ENCODE data around the gene TAS1R1.

The TAS1R1 gene

DNA sequence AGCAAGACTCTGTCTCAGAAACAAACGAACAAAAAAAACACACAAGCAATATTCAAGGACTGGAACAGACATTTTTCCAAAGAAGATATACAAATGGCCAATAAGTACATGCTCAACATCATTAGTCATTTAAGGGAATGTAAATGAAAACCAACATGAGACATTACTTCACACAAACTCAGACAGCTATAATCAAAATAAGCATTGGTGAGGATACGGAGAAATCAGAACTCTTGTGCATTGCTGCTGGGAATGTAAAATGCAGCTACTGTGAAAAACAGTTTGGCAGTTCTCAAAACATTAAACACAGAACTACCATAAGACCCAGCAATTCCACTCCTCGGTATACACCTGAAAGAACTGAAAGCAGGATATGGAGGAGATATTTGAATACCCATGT is 16.2 kb upstream of the TAS1R1 start:
- no peak overlapping the region for H3K4me3 ChIP-seq (ENCODE audit: low read length)
- no peaks in the 10 kb centered on the region for H3K79me2 ChIP-seq (ENCODE audit: control insufficient read depth, insufficient read depth, low read length)
- H4K8ac ChIP-seq (ENCODE audit: low read depth, low read length) = no peak overlapping the region
- no peaks in the 10 kb centered on the region for H3K4me1 ChIP-seq (ENCODE audit: control insufficient read depth, low read depth, low read length)
- no CpG with 5 or more reads among the region's 3 CpGs for WGBS (ENCODE audit: extremely low coverage, insufficient coverage, low lambda C conversion rate)
- no peak overlapping the region for H2AK5ac ChIP-seq (ENCODE audit: low read length)
- H2BK5ac ChIP-seq (ENCODE audit: low read length) = no peak overlapping the region
- H3K9ac ChIP-seq (ENCODE audit: low read length) = no peak overlapping the region
- H3K36me3 ChIP-seq (ENCODE audit: control insufficient read depth, insufficient read depth, low read length) = peaks cover 5% of the 10 kb centered on the region
- H4K5ac ChIP-seq (ENCODE audit: low read length) = no peak overlapping the region
- no peak overlapping the region for H3K27ac ChIP-seq (ENCODE audit: low read depth, low read length)
- no peak overlapping the region for H3K4me2 ChIP-seq (ENCODE audit: low read length)
- H3K18ac ChIP-seq (ENCODE audit: low read length) = no peak overlapping the region
- no peak overlapping the region for H2BK15ac ChIP-seq (replicated peaks; ENCODE audit: low read depth)
- no peak for DNase-seq
- no peak overlapping the region for H3K23ac ChIP-seq (ENCODE audit: low read length)
- no peak overlapping the region for H3K56ac ChIP-seq (ENCODE audit: low read length)
- no peak overlapping the region for H3K4ac ChIP-seq (ENCODE audit: low read depth, low read length)
- H2BK120ac ChIP-seq (ENCODE audit: low read depth, low read length) = no peak overlapping the region
- H3K79me1 ChIP-seq (ENCODE audit: low read length) = peaks cover 1% of the 10 kb centered on the region
- no peaks in the 10 kb centered on the region for H3K27me3 ChIP-seq (ENCODE audit: insufficient read depth, low read length, poor library complexity)

DNA sequence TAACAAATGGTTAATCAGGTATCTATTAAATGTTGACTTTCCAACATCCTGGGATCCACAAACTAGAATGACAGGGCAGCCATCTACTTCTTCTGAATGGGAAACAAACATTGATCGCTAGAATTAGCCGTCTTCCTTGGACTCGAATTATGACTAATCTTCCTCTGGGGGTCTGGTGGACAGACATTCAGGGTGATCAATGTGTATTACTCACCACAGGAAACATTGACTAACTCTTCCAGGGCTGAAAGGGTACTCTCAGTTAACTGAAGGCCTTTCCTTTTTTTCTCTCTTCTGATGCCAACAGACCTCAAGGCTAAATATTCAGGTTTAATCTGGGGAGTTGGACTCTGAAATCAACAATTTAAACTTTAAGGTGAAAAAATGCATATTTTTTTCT is 10.3 kb upstream of the TAS1R1 start:
- H3K9ac ChIP-seq (ENCODE audit: low read length) = no peak overlapping the region
- H2BK120ac ChIP-seq (ENCODE audit: low read depth, low read length) = no peak overlapping the region
- no peak overlapping the region for H3K4ac ChIP-seq (ENCODE audit: low read depth, low read length)
- no peaks in the 10 kb centered on the region for H3K4me1 ChIP-seq (ENCODE audit: control insufficient read depth, low read depth, low read length)
- peaks cover 2% of the 10 kb centered on the region for H3K79me1 ChIP-seq (ENCODE audit: low read length)
- H3K56ac ChIP-seq (ENCODE audit: low read length) = no peak overlapping the region
- peaks cover 1% of the 10 kb centered on the region for H3K79me2 ChIP-seq (ENCODE audit: control insufficient read depth, insufficient read depth, low read length)
- H3K23ac ChIP-seq (ENCODE audit: low read length) = no peak overlapping the region
- no peak overlapping the region for H4K5ac ChIP-seq (ENCODE audit: low read length)
- H3K27me3 ChIP-seq (ENCODE audit: insufficient read depth, low read length, poor library complexity) = no peaks in the 10 kb centered on the region
- H4K8ac ChIP-seq (ENCODE audit: low read depth, low read length) = no peak overlapping the region
- no peak for DNase-seq
- no peak overlapping the region for H3K18ac ChIP-seq (ENCODE audit: low read length)
- no peak overlapping the region for H3K4me2 ChIP-seq (ENCODE audit: low read length)
- H3K27ac ChIP-seq (ENCODE audit: low read depth, low read length) = no peak overlapping the region
- no peak overlapping the region for H3K4me3 ChIP-seq (ENCODE audit: low read length)
- H3K36me3 ChIP-seq (ENCODE audit: control insufficient read depth, insufficient read depth, low read length) = peaks cover 20% of the 10 kb centered on the region
- WGBS (ENCODE audit: extremely low coverage, insufficient coverage, low lambda C conversion rate) = no CpG with 5 or more reads among the region's 3 CpGs
- H2BK5ac ChIP-seq (ENCODE audit: low read length) = no peak overlapping the region
- H2BK15ac ChIP-seq (replicated peaks; ENCODE audit: low read depth) = no peak overlapping the region
- H2AK5ac ChIP-seq (ENCODE audit: low read length) = no peak overlapping the region

DNA sequence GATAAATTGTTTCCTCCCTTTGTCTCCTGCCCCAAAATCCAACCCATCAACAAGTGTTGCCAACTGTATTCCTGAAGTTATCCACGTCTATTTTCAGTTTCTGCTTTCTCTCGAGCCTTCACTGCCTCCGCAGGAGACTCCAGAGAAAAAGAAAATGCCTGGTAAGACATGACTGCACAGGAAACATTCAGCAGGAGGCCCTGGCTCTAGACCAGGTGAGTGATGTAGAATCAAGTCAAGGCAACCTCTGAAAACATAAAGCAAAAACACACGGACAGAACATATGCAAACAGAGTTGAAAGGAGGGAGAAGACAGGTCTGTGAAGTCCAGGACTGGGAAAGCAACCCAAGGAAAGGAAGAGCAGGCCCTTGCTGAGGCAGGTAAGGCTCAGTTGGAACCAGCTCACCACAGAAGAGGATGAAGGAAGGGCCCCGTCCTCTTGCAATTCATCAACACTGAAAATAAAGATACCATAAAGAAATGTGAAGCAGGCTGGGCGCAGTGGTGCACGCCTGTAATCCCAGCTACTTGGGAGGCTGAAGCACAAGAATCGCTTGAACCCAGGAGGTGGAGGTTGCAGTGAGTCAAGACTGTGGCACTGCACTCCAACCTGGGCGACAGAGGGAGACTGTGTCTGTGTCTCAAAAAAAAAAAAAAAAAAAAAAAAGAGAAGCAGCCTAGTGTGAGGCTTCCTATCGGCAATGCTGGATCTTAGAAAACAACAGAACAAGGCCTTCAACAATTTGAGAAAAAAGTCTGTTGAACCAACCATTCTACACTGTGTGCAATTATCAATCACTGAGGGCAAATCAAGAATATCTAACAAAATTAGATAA is 9.6 kb upstream of the TAS1R1 start:
- no peak overlapping the region for H3K56ac ChIP-seq (ENCODE audit: low read length)
- H2AK5ac ChIP-seq (ENCODE audit: low read length) = no peak overlapping the region
- no peak overlapping the region for H3K18ac ChIP-seq (ENCODE audit: low read length)
- H3K4me2 ChIP-seq (ENCODE audit: low read length) = no peak overlapping the region
- H3K79me2 ChIP-seq (ENCODE audit: control insufficient read depth, insufficient read depth, low read length) = peaks cover 1% of the 10 kb centered on the region
- no peak overlapping the region for H2BK120ac ChIP-seq (ENCODE audit: low read depth, low read length)
- no peak overlapping the region for H3K9ac ChIP-seq (ENCODE audit: low read length)
- H3K79me1 ChIP-seq (ENCODE audit: low read length) = peaks cover 2% of the 10 kb centered on the region
- no peak overlapping the region for H2BK15ac ChIP-seq (replicated peaks; ENCODE audit: low read depth)
- H3K36me3 ChIP-seq (ENCODE audit: control insufficient read depth, insufficient read depth, low read length) = peaks cover 20% of the 10 kb centered on the region
- no peak overlapping the region for H3K4me3 ChIP-seq (ENCODE audit: low read length)
- DNase-seq = no peak
- no peak overlapping the region for H3K27ac ChIP-seq (ENCODE audit: low read depth, low read length)
- H3K23ac ChIP-seq (ENCODE audit: low read length) = no peak overlapping the region
- no CpG with 5 or more reads among the region's 10 CpGs for WGBS (ENCODE audit: extremely low coverage, insufficient coverage, low lambda C conversion rate)
- no peaks in the 10 kb centered on the region for H3K4me1 ChIP-seq (ENCODE audit: control insufficient read depth, low read depth, low read length)
- no peak overlapping the region for H4K5ac ChIP-seq (ENCODE audit: low read length)
- H3K27me3 ChIP-seq (ENCODE audit: insufficient read depth, low read length, poor library complexity) = no peaks in the 10 kb centered on the region
- H3K4ac ChIP-seq (ENCODE audit: low read depth, low read length) = no peak overlapping the region
- H4K8ac ChIP-seq (ENCODE audit: low read depth, low read length) = no peak overlapping the region
- H2BK5ac ChIP-seq (ENCODE audit: low read length) = no peak overlapping the region

DNA sequence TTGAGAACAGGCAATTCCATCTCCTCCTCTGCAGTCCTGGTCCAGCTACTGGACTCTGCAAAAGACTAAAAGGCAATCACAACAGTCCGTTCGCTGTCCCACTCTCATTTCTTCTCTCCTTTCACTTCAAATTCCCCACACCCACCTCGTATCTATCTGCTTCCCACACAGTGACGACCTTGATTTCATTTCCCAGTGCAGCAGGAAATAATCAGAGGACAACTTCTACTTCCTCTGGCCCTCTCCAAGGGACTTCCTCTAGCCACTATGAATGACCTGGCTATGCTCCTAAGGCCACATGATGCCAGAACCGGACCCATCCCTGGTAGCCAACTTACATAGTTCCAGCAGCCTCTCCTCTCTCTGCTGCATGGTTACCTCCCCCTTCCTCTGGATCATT is 8.8 kb upstream of the TAS1R1 start:
- Histone ChIP-seq H2BK15ac (replicated peaks; ENCODE audit: low read depth) (no peak overlapping the region), H3K27me3 (ENCODE audit: insufficient read depth, low read length, poor library complexity) (no peaks in the 10 kb centered on the region), H2BK5ac (ENCODE audit: low read length) (no peak overlapping the region), H3K56ac (ENCODE audit: low read length) (no peak overlapping the region), H3K4me2 (ENCODE audit: low read length) (no peak overlapping the region), H3K4me1 (ENCODE audit: control insufficient read depth, low read depth, low read length) (no peaks in the 10 kb centered on the region), H3K18ac (ENCODE audit: low read length) (no peak overlapping the region), H2BK120ac (ENCODE audit: low read depth, low read length) (no peak overlapping the region), H2AK5ac (ENCODE audit: low read length) (no peak overlapping the region), H3K27ac (ENCODE audit: low read depth, low read length) (no peak overlapping the region), H4K5ac (ENCODE audit: low read length) (no peak overlapping the region), H3K36me3 (ENCODE audit: control insufficient read depth, insufficient read depth, low read length) (peaks cover 23% of the 10 kb centered on the region), H3K79me1 (ENCODE audit: low read length) (peaks cover 5% of the 10 kb centered on the region), H4K8ac (ENCODE audit: low read depth, low read length) (no peak overlapping the region), H3K4ac (ENCODE audit: low read depth, low read length) (no peak overlapping the region), H3K9ac (ENCODE audit: low read length) (no peak overlapping the region), H3K4me3 (ENCODE audit: low read length) (no peak overlapping the region), H3K23ac (ENCODE audit: low read length) (no peak overlapping the region), H3K79me2 (ENCODE audit: control insufficient read depth, insufficient read depth, low read length) (peaks cover 1% of the 10 kb centered on the region)
- WGBS (ENCODE audit: extremely low coverage, insufficient coverage, low lambda C conversion rate) = 100% methylated on average over 3 of the region's 5 CpGs
- DNase-seq = no peak

- no peak overlapping the region for H3K9ac ChIP-seq (ENCODE audit: low read length)
- H3K4me2 ChIP-seq (ENCODE audit: low read length) = no peak overlapping the region
- no peak overlapping the region for H2BK15ac ChIP-seq (replicated peaks; ENCODE audit: low read depth)
- H3K27me3 ChIP-seq (ENCODE audit: insufficient read depth, low read length, poor library complexity) = no peaks in the 10 kb centered on the region
- H2AK5ac ChIP-seq (ENCODE audit: low read length) = no peak overlapping the region
- H2BK5ac ChIP-seq (ENCODE audit: low read length) = no peak overlapping the region
- peaks cover 5% of the 10 kb centered on the region for H3K79me1 ChIP-seq (ENCODE audit: low read length)
- no peak overlapping the region for H4K8ac ChIP-seq (ENCODE audit: low read depth, low read length)
- no peak overlapping the region for H3K18ac ChIP-seq (ENCODE audit: low read length)
- H3K4ac ChIP-seq (ENCODE audit: low read depth, low read length) = no peak overlapping the region
- no peaks in the 10 kb centered on the region for H3K4me1 ChIP-seq (ENCODE audit: control insufficient read depth, low read depth, low read length)
- H3K4me3 ChIP-seq (ENCODE audit: low read length) = no peak overlapping the region
- no CpG with 5 or more reads among the region's 4 CpGs for WGBS (ENCODE audit: extremely low coverage, insufficient coverage, low lambda C conversion rate)
- H3K79me2 ChIP-seq (ENCODE audit: control insufficient read depth, insufficient read depth, low read length) = peaks cover 1% of the 10 kb centered on the region
- H3K23ac ChIP-seq (ENCODE audit: low read length) = no peak overlapping the region
- H4K5ac ChIP-seq (ENCODE audit: low read length) = no peak overlapping the region
- no peak overlapping the region for H3K56ac ChIP-seq (ENCODE audit: low read length)
- no peak for DNase-seq
- no peak overlapping the region for H3K27ac ChIP-seq (ENCODE audit: low read depth, low read length)
- H3K36me3 ChIP-seq (ENCODE audit: control insufficient read depth, insufficient read depth, low read length) = peaks cover 22% of the 10 kb centered on the region
- no peak overlapping the region for H2BK120ac ChIP-seq (ENCODE audit: low read depth, low read length)
Measured at GRCh38 chr1:6547301-6547700, 7.8 kb upstream of the TAS1R1 start.
